Fibroblast of lung (primary cell): ENCODE results near the gene GREB1. TPM values are rescaled to one million over a fixed set of nuclear protein-coding genes. Genes with fewer than 3 reads are reported as not detected.

Experiments
- DNase-seq, 2 donors: peaks; one replicate each; pipeline versions ENCODE4 v3.0.0 to v3.0.0-alpha.2; 2010; ENCODE audit warnings: low read depth in 2 of 2
- H2AFZ ChIP-seq: 2 replicates; pipeline ENCODE4 v1.5.1; 2012; ENCODE audit warnings: low read length, control low read depth, inconsistent platforms
- H3K27ac ChIP-seq: 2 replicates; pipeline ENCODE4 v1.5.1; 2011; ENCODE audit warnings: low read length, control low read depth; ENCODE audit not compliant: insufficient read depth
- H3K27me3 ChIP-seq: 2 replicates; pipeline ENCODE4 v1.5.1; 2011; ENCODE audit warnings: mild to moderate bottlenecking, low read length; ENCODE audit not compliant: control insufficient read depth, insufficient read depth
- H3K36me3 ChIP-seq: 2 replicates; pipeline ENCODE4 v1.5.1; 2011; ENCODE audit warnings: low read length; ENCODE audit not compliant: control insufficient read depth, insufficient read depth
- H3K4me1 ChIP-seq: 2 replicates; pipeline ENCODE4 v1.5.1; 2011; ENCODE audit warnings: low read length; ENCODE audit not compliant: control insufficient read depth, insufficient read depth; ENCODE audit errors: extremely low read depth
- H3K4me2 ChIP-seq: 2 replicates; pipeline ENCODE4 v1.5.1; 2011; ENCODE audit warnings: low read length, control low read depth; ENCODE audit not compliant: insufficient read depth; ENCODE audit errors: extremely low read depth
- H3K4me3 ChIP-seq, 4 experiments: fragments of 200-600 bp in 1 of 4; sonication (generic) in 1 of 4; replicated peaks in 1 of 4; 2 replicates each; pipeline ENCODE4 v1.5.1; 2011 to 2016; ENCODE audit warnings: low read length in 4 of 4, low read depth in 3 of 4, mild to moderate bottlenecking in 3 of 4, control low read depth in 2 of 4, inconsistent platforms in 1 of 4, mixed read lengths in 1 of 4; ENCODE audit not compliant: insufficient read depth in 1 of 4; ENCODE audit errors: control extremely low read depth in 1 of 4
- H3K79me2 ChIP-seq: 2 replicates; pipeline ENCODE4 v1.5.1; 2012; ENCODE audit warnings: mild to moderate bottlenecking, low read length, inconsistent platforms; ENCODE audit not compliant: control insufficient read depth, insufficient read depth
- H3K9ac ChIP-seq: 2 replicates; pipeline ENCODE4 v1.5.1; 2011; ENCODE audit warnings: mild to moderate bottlenecking, low read length, control low read depth; ENCODE audit not compliant: insufficient read depth
- H3K9me3 ChIP-seq: 2 replicates; pipeline ENCODE4 v1.5.1; 2012; ENCODE audit warnings: low read depth, low read length; ENCODE audit not compliant: control insufficient read depth, insufficient read depth
- H4K20me1 ChIP-seq: 2 replicates; pipeline ENCODE4 v1.5.1; 2011; ENCODE audit warnings: low read length; ENCODE audit not compliant: control insufficient read depth, insufficient read depth; ENCODE audit errors: extremely low read depth
- EZH2 ChIP-seq: IDR thresholded peaks from 2 replicates; pipeline ENCODE4 v1.5.1; 2012; ENCODE audit warnings: low read length, control low read depth, mild to moderate bottlenecking; ENCODE audit errors: missing control alignments
- polyA plus RNA-seq, 2 donors: library from polyadenylated mRNA; depleted of rRNA in 1 of 2; stranded (reverse) in 1 of 2; unstranded in 1 of 2; fragments of >200 nt; gene quantifications; 2 replicates each; pipeline ENCODE4 v1.2.1, GENCODE V29; 2011 to 2012; ENCODE audit warnings: missing spikeins in 1 of 2
- total RNA-seq: library from RNA; depleted of rRNA; stranded (reverse); fragments of >200 nt; gene quantifications from 2 replicates; pipeline ENCODE4 v1.2.1, GENCODE V29; 2014
- TF ChIP-seq, protein P1 (sequence below), 2 donors: IDR thresholded peaks in 1 of 2; conservative IDR thresholded peaks in 1 of 2; 1 replicate in 1 of 2; 2 replicates in 1 of 2; pipeline ENCODE4 v1.5.1; 2011 to 2012; ENCODE audit warnings: low read length in 2 of 2, control low read depth in 1 of 2, inconsistent platforms in 1 of 2, low read depth in 1 of 2, mild to moderate bottlenecking in 1 of 2

GREB1 gene
- total and polyA plus RNA-seq, 2 donors (not counting 1 experiment from before 2014, with no cell fraction given) = 0.06 to 2.0 TPM

GRCh38 chr2:11630855-11631254 is 97.0 kb downstream of the GREB1 start:
- Histone ChIP-seq H3K9ac (no peak overlapping the region), H4K20me1 (no peaks in the 10 kb centered on the region), H2AFZ (no peak overlapping the region), H3K36me3 (no peaks in the 10 kb centered on the region), H3K4me3 (no peak overlapping the region), H3K9me3 (no peaks in the 10 kb centered on the region), H3K4me1 (no peaks in the 10 kb centered on the region), H3K4me2 (no peak overlapping the region), H3K27me3 (no peaks in the 10 kb centered on the region), H3K79me2 (no peaks in the 10 kb centered on the region), H3K27ac (no peak overlapping the region)
- no peak for DNase-seq
- TF ChIP-seq, protein P1, sequence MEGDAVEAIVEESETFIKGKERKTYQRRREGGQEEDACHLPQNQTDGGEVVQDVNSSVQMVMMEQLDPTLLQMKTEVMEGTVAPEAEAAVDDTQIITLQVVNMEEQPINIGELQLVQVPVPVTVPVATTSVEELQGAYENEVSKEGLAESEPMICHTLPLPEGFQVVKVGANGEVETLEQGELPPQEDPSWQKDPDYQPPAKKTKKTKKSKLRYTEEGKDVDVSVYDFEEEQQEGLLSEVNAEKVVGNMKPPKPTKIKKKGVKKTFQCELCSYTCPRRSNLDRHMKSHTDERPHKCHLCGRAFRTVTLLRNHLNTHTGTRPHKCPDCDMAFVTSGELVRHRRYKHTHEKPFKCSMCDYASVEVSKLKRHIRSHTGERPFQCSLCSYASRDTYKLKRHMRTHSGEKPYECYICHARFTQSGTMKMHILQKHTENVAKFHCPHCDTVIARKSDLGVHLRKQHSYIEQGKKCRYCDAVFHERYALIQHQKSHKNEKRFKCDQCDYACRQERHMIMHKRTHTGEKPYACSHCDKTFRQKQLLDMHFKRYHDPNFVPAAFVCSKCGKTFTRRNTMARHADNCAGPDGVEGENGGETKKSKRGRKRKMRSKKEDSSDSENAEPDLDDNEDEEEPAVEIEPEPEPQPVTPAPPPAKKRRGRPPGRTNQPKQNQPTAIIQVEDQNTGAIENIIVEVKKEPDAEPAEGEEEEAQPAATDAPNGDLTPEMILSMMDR (conservative IDR thresholded peaks at IDR 0.05 in 1 of 2, IDR thresholded peaks at IDR 0.05 in 1 of 2; ENCODE audit: low read depth in 1 of 2, low read length in 2 of 2) = no peak
- TF ChIP-seq EZH2 = no peak

- Histone ChIP-seq H3K4me1 (no peaks in the 10 kb centered on the region), H3K27ac (no peak overlapping the region), H2AFZ (no peak overlapping the region), H3K9me3 (no peaks in the 10 kb centered on the region), H3K79me2 (no peaks in the 10 kb centered on the region), H3K27me3 (no peaks in the 10 kb centered on the region), H3K4me2 (no peak overlapping the region), H3K36me3 (no peaks in the 10 kb centered on the region), H3K4me3 (no peak overlapping the region), H3K9ac (no peak overlapping the region), H4K20me1 (no peaks in the 10 kb centered on the region)
- TF ChIP-seq EZH2 = no peak
- TF ChIP-seq, protein P1 (conservative IDR thresholded peaks at IDR 0.05 in 1 of 2, IDR thresholded peaks at IDR 0.05 in 1 of 2; ENCODE audit: low read depth in 1 of 2, low read length in 2 of 2) = no peak
- DNase-seq = no peak
Measured at GRCh38 chr2:11631462-11631861, 97.6 kb downstream of the GREB1 start.

DNA sequence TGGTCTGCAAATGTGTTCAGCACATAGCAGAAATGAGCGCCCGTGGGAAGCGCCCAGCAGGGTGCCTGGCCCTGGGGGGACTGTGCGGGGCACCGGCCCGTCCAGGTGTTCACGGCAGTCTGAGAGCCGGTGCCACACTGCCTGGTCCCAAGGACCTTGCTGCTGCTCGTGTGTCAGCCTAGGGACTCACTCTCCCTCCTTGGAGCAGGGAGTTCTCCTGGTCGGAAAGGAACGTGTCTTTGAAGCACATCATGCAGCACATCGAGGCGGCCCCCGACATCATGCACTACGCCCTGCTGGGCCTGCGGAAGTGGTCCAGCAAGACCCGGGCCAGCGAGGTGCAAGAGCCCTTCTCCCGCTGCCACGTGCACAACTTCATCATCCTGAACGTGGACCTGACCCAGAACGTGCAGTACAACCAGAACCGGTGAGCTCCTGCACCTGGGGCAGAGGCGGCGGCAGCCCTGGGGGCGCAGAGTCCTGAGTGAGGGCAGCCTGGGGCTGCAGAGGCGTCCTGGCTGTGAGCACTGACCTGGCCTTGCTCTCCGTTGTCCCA is 100.2 kb downstream of the GREB1 start:
- no peaks in the 10 kb centered on the region for H3K4me1 ChIP-seq
- TF ChIP-seq EZH2 = no peak
- TF ChIP-seq, protein P1 (conservative IDR thresholded peaks at IDR 0.05 in 1 of 2, IDR thresholded peaks at IDR 0.05 in 1 of 2; ENCODE audit: low read depth in 1 of 2, low read length in 2 of 2) = no peak
- no peak for DNase-seq
- no peak overlapping the region for H3K4me2 ChIP-seq
- H4K20me1 ChIP-seq = no peaks in the 10 kb centered on the region
- no peak overlapping the region for H3K27ac ChIP-seq
- H3K9ac ChIP-seq = no peak overlapping the region
- no peak overlapping the region for H2AFZ ChIP-seq
- H3K4me3 ChIP-seq = no peak overlapping the region
- H3K9me3 ChIP-seq = no peaks in the 10 kb centered on the region
- H3K79me2 ChIP-seq = no peaks in the 10 kb centered on the region
- H3K27me3 ChIP-seq = no peaks in the 10 kb centered on the region
- H3K36me3 ChIP-seq = no peaks in the 10 kb centered on the region
